ENCODE data around the gene DENND2A.

- TF ChIP-seq, protein P1, sequence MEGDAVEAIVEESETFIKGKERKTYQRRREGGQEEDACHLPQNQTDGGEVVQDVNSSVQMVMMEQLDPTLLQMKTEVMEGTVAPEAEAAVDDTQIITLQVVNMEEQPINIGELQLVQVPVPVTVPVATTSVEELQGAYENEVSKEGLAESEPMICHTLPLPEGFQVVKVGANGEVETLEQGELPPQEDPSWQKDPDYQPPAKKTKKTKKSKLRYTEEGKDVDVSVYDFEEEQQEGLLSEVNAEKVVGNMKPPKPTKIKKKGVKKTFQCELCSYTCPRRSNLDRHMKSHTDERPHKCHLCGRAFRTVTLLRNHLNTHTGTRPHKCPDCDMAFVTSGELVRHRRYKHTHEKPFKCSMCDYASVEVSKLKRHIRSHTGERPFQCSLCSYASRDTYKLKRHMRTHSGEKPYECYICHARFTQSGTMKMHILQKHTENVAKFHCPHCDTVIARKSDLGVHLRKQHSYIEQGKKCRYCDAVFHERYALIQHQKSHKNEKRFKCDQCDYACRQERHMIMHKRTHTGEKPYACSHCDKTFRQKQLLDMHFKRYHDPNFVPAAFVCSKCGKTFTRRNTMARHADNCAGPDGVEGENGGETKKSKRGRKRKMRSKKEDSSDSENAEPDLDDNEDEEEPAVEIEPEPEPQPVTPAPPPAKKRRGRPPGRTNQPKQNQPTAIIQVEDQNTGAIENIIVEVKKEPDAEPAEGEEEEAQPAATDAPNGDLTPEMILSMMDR (IDR thresholded peaks at IDR 0.05; ENCODE audit: poor library complexity) = no peak
- TF ChIP-seq EZH2 (IDR thresholded peaks at IDR 0.05; ENCODE audit: borderline replicate concordance) (no peak), EZH2phosphoT487 (IDR thresholded peaks at IDR 0.05; ENCODE audit: low read depth, severe bottlenecking, unreplicated experiment) (no peak)
Observed at GRCh38 chr7:140501966-140502365, 138.6 kb downstream of the DENND2A start.

All from hepatocyte (in vitro differentiated cells).